HepG2 (cell line): ENCODE measurements around the gene DLX1. TPM values are rescaled to one million over a fixed set of nuclear protein-coding genes. Genes with fewer than 3 reads are reported as not detected.
A peak's percentile ranks its signal among the peaks of the same experiment; 100 is the strongest.

Experiments used
- FOXA3 ChIP-seq: IDR thresholded peaks from 2 replicates; pipeline ENCODE4 v1.6.1; 2016; ENCODE audit warnings: missing genetic modification reagents, missing compliant biosample characterization
- HNRNPLL ChIP-seq: fragments of 200-400 bp; formaldehyde crosslinking; IDR thresholded peaks from 2 replicates; pipeline ENCODE4 v1.6.1; 2017; ENCODE audit warnings: mild to moderate bottlenecking, low read depth, low read length; ENCODE audit not compliant: poor library complexity, severe bottlenecking
- MED13 ChIP-seq: sonication (generic); formaldehyde crosslinking; IDR thresholded peaks from 2 replicates; pipeline ENCODE4 v1.5.0; 2020; ENCODE audit warnings: missing genetic modification reagents
- NR3C1 ChIP-seq: sonication (generic); formaldehyde crosslinking; IDR thresholded peaks from 2 replicates; pipeline ENCODE4 v1.4.0; 2020; ENCODE audit warnings: missing genetic modification reagents
- PHF21A ChIP-seq: sonication (generic); formaldehyde crosslinking; IDR thresholded peaks from 2 replicates; pipeline ENCODE4 v1.5.0; 2020; ENCODE audit warnings: mild to moderate bottlenecking, missing genetic modification reagents
- RNF2 ChIP-seq: fragments of 450-650 bp; conservative IDR thresholded peaks from 2 replicates; pipeline ENCODE4 v1.6.1; 2016; ENCODE audit warnings: low read depth
- RORA ChIP-seq: sonication (generic); formaldehyde crosslinking; IDR thresholded peaks from 2 replicates; pipeline ENCODE4 v1.5.0; 2020; ENCODE audit warnings: mild to moderate bottlenecking, missing genetic modification reagents, moderate library complexity
- SMAD1 ChIP-seq: sonication (generic); formaldehyde crosslinking; IDR thresholded peaks from 2 replicates; pipeline ENCODE4 v1.4.0; 2020; ENCODE audit warnings: missing genetic modification reagents, low read depth, mild to moderate bottlenecking, borderline replicate concordance
- SOX13 ChIP-seq, 3 experiments: fragments of 450-650 bp in 1 of 3; sonication (generic) in 1 of 3; formaldehyde crosslinking in 1 of 3; IDR thresholded peaks in 2 of 3; conservative IDR thresholded peaks in 1 of 3; 2 replicates each; pipeline versions ENCODE4 v1.5.0 to v1.6.1; 2016 to 2020; ENCODE audit warnings: antibody characterized with exemption in 1 of 3, mild to moderate bottlenecking in 1 of 3, missing compliant biosample characterization in 1 of 3, missing genetic modification reagents in 1 of 3, moderate library complexity in 1 of 3
- U2AF2 ChIP-seq: fragments of 200-400 bp; formaldehyde crosslinking; IDR thresholded peaks from 2 replicates; pipeline ENCODE4 v1.6.1; 2017; ENCODE audit warnings: low read depth, mild to moderate bottlenecking, low read length
- ZNF20 ChIP-seq: sonication (generic); formaldehyde crosslinking; IDR thresholded peaks from 2 replicates; pipeline ENCODE4 v1.4.0; 2020; ENCODE audit warnings: mild to moderate bottlenecking, moderate library complexity, missing genetic modification reagents
- ZNF205 ChIP-seq: IDR thresholded peaks from 2 replicates; pipeline ENCODE4 v1.6.1; 2018; ENCODE audit warnings: missing biosample characterization, missing genetic modification reagents
- ZNF234 ChIP-seq: sonication (generic); formaldehyde crosslinking; conservative IDR thresholded peaks from 2 replicates; pipeline ENCODE4 v1.5.1; 2020; ENCODE audit warnings: mild to moderate bottlenecking, missing genetic modification reagents
- ZNF460 ChIP-seq: sonication (generic); formaldehyde crosslinking; IDR thresholded peaks from 2 replicates; pipeline ENCODE4 v1.5.1; 2020; ENCODE audit warnings: missing genetic modification reagents, mild to moderate bottlenecking, borderline replicate concordance
- ZNF687 ChIP-seq: sonication (generic); formaldehyde crosslinking; IDR thresholded peaks from 2 replicates; pipeline ENCODE4 v1.5.1; 2020; ENCODE audit warnings: mild to moderate bottlenecking, missing genetic modification reagents, moderate library complexity
- ZNF761 ChIP-seq: sonication (generic); formaldehyde crosslinking; conservative IDR thresholded peaks from 2 replicates; pipeline ENCODE4 v1.4.0; 2020; ENCODE audit warnings: mild to moderate bottlenecking, missing genetic modification reagents
- ZNF777 ChIP-seq: sonication (generic); formaldehyde crosslinking; IDR thresholded peaks from 2 replicates; pipeline ENCODE4 v1.4.0; 2020; ENCODE audit warnings: missing genetic modification reagents
- ZNF792 ChIP-seq: IDR thresholded peaks from 2 replicates; pipeline ENCODE4 v1.6.1; 2016
- polyA plus RNA-seq, 8 experiments: library from polyadenylated mRNA; depleted of rRNA in 3 of 8; stranded (reverse) in 7 of 8; unstranded in 1 of 8; fragments of >200 nt; fragmentation: Illumina TruSeq in 4 of 8; extraction: Trizol in 4 of 8; gene quantifications; 2 replicates each; pipeline versions ENCODE4 v1.2.1 to v1.2.3, GENCODE V29; 2011 to 2016; ENCODE audit warnings: low read depth in 4 of 8, missing spikeins in 1 of 8, mixed read lengths in 1 of 8; ENCODE audit not compliant: insufficient read depth in 1 of 8
- total RNA-seq, 5 experiments: library from RNA; depleted of rRNA; stranded (reverse); fragments of >200 nt; fragmentation: Illumina TruSeq; extraction: Trizol; gene quantifications; 2 replicates each; pipeline ENCODE4 v1.2.3, GENCODE V29; 2016; ENCODE audit warnings: low read depth in 1 of 5
- TF ChIP-seq, protein P1 (sequence below): sonication (generic); formaldehyde crosslinking; IDR thresholded peaks from 2 replicates; pipeline ENCODE4 v1.5.0; 2020; ENCODE audit warnings: mild to moderate bottlenecking, missing genetic modification reagents
- TF ChIP-seq, protein P2 (sequence below): sonication (generic); formaldehyde crosslinking; IDR thresholded peaks from 2 replicates; pipeline ENCODE4 v1.8.1; 2023; ENCODE audit warnings: mild to moderate bottlenecking, missing genetic modification reagents
- TF ChIP-seq, protein P3 (sequence below): sonication (generic); formaldehyde crosslinking; IDR thresholded peaks from 2 replicates; pipeline ENCODE4 v1.5.1; 2020; ENCODE audit warnings: mild to moderate bottlenecking, moderate library complexity, missing genetic modification reagents

The DLX1 gene
- total and polyA plus RNA-seq, 2 of the 13 experiments (the other 11 are each of a cell fraction or from before 2014, with no cell fraction given): 0.18 to 0.86 TPM

GRCh38 chr2:172086241-172087206 is 1.2 kb downstream of the DLX1 start (continued):
- TF ChIP-seq, protein P1, sequence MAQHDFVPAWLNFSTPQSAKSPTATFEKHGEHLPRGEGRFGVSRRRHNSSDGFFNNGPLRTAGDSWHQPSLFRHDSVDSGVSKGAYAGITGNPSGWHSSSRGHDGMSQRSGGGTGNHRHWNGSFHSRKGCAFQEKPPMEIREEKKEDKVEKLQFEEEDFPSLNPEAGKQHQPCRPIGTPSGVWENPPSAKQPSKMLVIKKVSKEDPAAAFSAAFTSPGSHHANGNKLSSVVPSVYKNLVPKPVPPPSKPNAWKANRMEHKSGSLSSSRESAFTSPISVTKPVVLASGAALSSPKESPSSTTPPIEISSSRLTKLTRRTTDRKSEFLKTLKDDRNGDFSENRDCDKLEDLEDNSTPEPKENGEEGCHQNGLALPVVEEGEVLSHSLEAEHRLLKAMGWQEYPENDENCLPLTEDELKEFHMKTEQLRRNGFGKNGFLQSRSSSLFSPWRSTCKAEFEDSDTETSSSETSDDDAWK: no peak
- TF ChIP-seq ZNF205 (CRISPR knock-in tag) (0 out of 2 replicates have a peak, but pooled peaks have one; percentile 15), PHF21A (CRISPR knock-in tag) (no peak), ZNF792 (CRISPR knock-in tag) (no peak), ZNF20 (CRISPR knock-in tag) (no peak), ZNF777 (CRISPR knock-in tag) (peak; percentile 79), FOXA3 (CRISPR knock-in tag) (no peak), ZNF761 (CRISPR knock-in tag) (no peak), RORA (no peak), HNRNPLL (peak; percentile 62), MED13 (no peak; the same call in 1 of the 2 replicates), SMAD1 (CRISPR knock-in tag) (no peak), SOX13 (IDR thresholded peaks at IDR 0.05) (no peak), SOX13 (CRISPR knock-in tag; conservative IDR thresholded peaks at IDR 0.05 in 1 of 2, IDR thresholded peaks at IDR 0.05 in 1 of 2) (peak in 1 of 2 experiments; percentile 20; a peak in 1 of 4 replicates), ZNF460 (CRISPR knock-in tag) (no peak), RNF2 (0 out of 2 replicates have a peak, but pooled peaks have one; percentile 55), NR3C1 (CRISPR knock-in tag) (no peak), ZNF234 (CRISPR knock-in tag) (no peak), U2AF2 (no peak), ZNF687 (CRISPR knock-in tag) (peak; percentile 73)
- TF ChIP-seq, protein P2, sequence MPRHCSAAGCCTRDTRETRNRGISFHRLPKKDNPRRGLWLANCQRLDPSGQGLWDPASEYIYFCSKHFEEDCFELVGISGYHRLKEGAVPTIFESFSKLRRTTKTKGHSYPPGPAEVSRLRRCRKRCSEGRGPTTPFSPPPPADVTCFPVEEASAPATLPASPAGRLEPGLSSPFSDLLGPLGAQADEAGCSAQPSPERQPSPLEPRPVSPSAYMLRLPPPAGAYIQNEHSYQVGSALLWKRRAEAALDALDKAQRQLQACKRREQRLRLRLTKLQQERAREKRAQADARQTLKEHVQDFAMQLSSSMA (CRISPR knock-in tag): no peak
- TF ChIP-seq, protein P3, sequence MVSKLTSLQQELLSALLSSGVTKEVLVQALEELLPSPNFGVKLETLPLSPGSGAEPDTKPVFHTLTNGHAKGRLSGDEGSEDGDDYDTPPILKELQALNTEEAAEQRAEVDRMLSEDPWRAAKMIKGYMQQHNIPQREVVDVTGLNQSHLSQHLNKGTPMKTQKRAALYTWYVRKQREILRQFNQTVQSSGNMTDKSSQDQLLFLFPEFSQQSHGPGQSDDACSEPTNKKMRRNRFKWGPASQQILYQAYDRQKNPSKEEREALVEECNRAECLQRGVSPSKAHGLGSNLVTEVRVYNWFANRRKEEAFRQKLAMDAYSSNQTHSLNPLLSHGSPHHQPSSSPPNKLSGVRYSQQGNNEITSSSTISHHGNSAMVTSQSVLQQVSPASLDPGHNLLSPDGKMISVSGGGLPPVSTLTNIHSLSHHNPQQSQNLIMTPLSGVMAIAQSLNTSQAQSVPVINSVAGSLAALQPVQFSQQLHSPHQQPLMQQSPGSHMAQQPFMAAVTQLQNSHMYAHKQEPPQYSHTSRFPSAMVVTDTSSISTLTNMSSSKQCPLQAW (CRISPR knock-in tag): peak; percentile 43; the same call in 1 of the 2 replicates
